Keratinocyte (primary cell): ENCODE results near the gene SATB2.

Experiments
- CTCF ChIP-seq, 3 experiments: IDR thresholded peaks in 1 of 3; conservative IDR thresholded peaks in 1 of 3; optimal IDR thresholded peaks in 1 of 3; 2 replicates in 2 of 3; 3 replicates in 1 of 3; pipeline versions ENCODE3 to v1.5.1; 2011; ENCODE audit warnings: low read length in 3 of 3, mild to moderate bottlenecking in 3 of 3, moderate library complexity in 2 of 3, control low read depth in 1 of 3, inconsistent platforms in 1 of 3; ENCODE audit not compliant: insufficient read depth in 2 of 3; ENCODE audit errors: extremely low read depth in 1 of 3
- EZH2 ChIP-seq: IDR thresholded peaks from one replicate; pipeline ENCODE4 v1.6.1; 2012; ENCODE audit warnings: inconsistent platforms, mild to moderate bottlenecking, low read length, moderate library complexity

- TF ChIP-seq CTCF (optimal IDR thresholded peaks at IDR 0.05 in 1 of 3, IDR thresholded peaks at IDR 0.05 in 1 of 3, conservative IDR thresholded peaks at IDR 0.05 in 1 of 3; ENCODE audit: extremely low read depth in 1 of 3, insufficient read depth in 2 of 3, low read length in 3 of 3) (no peak), EZH2 (no peak)
Observed at GRCh38 chr2:199430214-199430613, 27.5 kb downstream of the SATB2 start.
